CD4-positive, alpha-beta T cell treated with Interleukin-12 subunit alpha and Interleukin-12 subunit beta, for 1 hour (primary cell): ENCODE measurements around the gene PCIF1.
"Not testable (repeated sequence)": the region's sequence is repeated elsewhere in the genome, so short reads cannot be mapped to it uniquely, and the experiment has no call there.

Experiments used
- DNase-seq: peaks from one replicate; pipeline ENCODE4 v3.0.0-alpha.2; 2020

Gene PCIF1

DNA sequence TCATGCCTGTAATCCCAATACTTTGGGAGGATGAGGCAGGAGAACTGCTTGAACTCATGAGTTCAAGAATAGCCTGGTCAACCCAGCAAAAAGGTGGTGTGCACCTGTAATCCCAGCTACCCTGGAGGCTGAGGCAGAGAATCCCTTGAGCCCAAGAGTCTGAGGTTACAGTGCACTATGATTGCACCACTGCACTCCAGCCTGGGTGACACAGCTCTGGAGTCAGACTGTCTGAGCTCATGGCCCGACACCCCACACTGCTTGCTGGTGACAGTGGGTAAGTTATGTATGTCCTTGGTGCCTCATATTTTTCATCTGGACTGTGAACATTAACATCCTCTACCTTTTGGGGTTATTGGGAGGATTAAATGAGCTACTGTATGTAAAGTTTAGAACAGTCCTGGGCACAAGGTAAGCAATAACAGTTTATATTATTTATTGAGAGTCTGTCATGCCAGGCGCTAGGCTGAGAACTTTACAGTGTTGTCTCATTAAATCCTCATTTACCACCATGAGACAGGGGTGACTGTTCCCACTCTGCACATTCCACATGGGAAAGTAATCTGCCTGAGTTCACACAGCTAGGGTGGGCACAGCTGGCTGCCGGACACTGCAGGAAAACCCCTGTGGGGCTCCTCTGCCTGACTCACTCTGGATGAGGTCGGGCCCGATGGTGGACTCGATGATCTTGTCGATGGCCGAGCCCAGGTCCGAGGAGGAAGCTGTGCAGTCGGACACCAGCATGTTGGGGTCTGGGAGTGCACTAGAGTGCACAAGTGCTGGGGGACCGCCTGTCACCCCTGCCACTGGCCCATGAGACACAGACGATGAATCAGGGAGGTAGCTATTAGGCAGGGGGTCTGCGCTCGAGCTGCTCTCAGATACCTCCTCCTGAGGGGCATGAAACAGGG lies 34.6 kb downstream of the PCIF1 start:
- no peak for DNase-seq

DNA sequence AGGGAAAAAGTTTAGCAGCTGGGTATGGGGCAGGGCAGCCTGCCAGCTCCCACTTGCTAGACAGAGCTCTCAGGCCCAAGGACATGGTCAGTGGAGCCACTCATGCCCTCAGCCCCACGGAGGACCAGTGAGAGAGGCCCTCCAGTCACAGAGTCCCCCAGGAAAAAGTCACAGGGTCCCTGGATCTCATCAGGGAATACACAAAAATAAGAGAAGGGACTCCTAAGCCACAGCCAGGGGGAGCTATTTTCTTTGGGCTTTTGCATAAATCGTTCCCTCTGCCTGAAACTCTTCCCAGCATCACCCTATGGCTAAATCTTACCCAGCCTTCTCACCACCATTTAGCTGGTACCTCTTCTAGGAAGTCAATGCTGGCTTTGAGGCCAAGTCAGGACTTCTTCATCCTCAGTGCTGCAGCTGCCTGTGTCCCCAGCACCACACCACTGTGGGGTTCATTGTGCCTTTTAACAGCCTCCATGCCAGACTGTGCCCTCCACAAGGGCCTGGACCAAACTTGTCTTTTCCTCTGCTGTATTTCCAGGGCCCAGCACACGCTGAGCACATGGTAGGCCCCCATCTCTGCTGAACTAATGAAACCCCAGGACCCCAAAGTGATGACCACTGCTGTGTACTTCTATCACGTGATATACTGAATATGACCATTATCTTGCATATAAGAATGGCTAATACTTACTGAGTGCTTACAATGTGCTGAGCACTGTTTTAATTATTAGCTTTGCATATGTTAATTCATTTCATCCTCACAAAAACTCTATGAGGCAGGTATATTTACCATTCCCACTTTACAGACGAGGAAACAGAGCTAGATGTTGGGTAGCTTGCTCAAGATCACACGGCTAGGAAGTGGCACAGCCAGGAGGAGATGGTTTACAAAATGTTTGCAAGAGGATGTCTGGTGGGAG lies 35.5 kb downstream of the PCIF1 start:
- peak; percentile 44 for DNase-seq

DNA sequence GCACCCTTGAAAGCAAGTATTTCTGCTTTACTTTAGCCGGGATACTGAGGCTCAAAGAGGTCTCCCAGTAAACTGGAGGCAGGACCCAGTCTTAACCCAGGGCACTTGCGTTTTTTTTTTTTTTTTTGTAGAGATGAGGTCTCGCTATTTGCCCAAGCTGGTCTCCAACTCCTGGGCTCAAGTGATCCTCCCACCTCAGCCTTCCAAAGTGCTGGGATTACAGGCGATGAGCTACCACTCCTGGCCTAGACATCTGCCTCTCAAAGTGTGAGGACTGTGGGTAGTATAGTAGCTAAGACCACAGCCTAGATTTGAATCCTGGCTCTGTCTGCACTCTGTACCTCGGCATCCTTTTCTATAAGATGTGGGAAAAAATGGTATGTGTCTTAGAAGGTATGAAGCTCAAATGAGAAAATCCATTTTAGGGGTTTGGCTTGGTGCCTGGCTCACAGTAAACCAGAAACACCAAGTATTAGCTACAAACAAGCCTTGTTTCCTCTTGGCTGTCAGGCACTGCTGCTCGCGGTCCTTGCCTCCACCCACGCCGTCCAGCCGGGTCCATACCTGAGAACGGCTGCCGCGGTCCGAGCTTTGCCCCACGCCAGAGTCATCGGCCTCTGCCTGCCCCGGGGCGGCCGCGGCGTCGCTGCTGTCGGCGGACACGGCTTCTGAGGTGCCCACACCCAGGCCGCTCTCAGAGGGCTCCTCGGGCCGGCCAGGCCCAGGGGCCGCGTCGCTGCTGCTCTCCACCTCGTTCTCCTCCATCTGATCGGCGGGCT lies 36.4 kb downstream of the PCIF1 start:
- peak; percentile 20 for DNase-seq

DNA sequence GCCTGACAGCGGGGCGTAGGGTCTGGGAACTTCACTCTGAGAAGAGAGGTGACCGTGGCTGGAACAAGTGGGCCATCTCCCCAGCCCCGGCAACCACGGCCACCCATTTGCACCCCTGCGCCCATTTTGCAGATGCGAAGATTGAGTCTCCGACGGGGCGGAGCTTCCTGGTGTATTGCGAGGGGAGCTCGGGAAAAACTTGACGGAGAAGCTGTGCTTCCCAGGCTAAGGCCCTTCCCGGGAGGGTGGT lies 36.9 kb downstream of the PCIF1 start:
- no peak for DNase-seq

DNA sequence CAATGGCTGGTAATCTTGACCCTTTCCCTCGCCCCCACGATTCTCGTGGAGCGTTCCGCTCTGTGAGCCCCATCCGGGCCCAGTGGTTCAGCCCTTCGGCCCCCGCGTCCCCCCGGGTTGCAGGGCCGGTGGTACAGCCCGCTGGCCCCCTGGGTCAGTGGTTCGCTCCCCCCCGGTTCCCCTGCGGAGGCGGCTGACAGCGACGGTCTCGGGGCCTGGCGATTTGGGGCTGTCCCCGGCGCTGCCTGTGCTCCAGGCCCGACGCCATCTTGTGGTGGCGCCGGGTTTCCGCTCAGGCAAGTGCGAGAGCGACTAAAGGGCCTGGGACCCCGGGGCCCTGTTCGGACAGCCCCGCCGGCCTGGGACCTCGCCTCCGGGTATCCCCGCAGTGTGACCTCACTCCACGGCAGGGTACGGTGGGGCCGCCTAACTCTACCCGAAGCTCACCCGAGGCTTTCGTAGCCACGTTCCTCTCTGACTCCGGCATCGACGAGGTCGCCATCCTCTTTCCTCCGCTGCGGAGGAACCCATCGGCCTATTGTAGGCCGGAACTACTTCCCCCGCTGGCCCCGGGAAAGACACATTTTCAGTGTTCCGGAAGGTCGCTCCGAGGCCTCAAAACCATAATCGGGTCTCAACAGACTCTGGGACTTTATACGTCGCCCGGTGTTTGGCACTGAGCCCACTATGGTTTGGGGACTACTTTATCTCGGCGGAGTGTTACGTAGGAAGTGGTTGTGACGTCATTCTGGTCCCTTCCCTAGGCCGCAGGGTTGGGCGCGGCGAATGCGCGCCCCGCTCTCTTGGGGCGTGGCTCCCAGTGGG lies 37.4 kb downstream of the PCIF1 start, which contains the start of gene ZNF335:
Gene ZNF335 (minus strand): TSS at position 529 of the 825 bp plus-strand sequence. CDS start 793 bp downstream, outside the sequence.
- peak; percentile 97 for DNase-seq

DNA sequence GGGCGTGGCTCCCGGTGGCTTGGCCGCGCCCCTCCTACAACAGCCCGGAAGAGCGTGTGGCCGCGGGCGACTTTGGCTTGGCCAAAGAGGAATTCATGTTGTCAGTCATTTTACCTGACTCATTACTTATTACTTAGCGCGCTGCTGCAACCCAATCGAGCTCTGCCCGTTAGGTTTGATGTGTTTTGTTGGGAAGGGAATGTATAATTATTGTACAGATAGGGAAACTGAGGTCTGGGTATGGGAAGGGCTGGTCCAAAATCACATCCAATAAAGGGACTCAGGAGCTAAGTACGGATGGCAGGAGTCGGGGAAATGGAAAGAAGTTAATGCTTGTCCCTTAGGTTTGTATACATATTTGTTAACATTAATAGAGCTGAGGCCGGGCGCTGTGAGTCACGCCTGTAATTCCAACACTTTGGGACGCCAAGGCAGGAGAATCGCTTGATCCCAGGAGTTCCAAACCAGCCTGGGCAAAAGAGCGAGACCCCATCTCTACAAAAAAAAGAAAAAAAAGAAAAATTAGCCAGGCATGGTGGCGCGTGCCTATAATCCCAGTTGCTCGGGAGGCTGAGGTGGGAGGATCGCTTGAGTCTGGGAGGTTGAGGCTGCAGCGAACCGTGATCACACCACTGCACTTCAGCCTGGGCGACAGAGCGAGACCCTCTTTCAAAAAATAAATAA lies 38.2 kb downstream of the PCIF1 start:
- DNase-seq, result no peak

DNA sequence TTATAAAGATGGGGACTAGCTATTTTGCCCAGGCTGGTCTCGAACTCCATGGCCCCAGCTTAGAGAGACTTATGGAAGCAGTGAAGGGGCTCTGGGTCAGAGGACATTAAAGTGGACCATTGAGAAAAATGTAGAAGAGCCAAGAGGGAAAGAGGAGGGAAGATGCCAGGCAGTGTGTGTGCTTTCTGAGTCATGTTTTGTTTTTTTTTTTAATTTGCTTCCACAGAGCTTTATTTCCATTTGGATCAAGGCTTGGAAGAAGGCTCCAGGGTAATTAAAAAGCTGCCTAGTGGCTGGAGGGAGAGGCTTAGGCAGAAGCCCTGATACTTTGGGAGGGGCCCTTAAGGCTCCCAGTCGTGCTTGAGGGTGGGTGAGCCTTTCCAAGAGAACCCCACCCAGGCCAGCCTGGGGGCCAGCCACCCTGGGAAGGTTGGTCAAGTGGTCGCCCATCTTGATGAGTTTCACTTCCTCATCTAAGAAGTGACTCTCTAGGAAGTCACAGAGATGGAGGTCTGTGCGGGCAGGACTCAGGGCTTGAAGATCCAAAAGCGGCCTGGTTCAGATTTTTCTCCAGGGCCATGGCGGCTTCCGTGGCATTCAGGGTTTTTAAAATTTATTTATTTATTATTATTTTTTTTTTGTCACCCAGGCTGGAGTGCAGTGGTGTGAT lies 40.5 kb downstream of the PCIF1 start:
- DNase-seq, result no peak

DNA sequence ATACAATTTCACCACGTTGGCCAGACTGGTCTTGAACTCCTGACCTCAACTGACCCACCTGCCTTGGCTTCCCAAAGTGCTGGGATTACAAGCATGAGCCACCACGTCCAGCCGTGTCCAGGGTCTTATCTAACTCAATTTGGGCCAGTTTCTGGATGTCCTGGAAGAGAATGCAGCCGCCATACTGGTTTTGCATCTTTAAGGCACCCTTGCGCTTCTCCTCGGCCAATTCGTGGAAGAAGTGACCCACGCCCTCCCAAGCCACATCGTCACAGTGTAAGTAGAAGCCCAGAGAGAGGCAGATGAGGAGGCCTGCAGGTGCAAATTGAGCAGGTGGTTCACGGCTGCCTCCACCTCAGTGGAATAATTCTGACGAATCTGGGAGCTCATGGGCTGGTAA lies 41.2 kb downstream of the PCIF1 start:
- no peak for DNase-seq

DNA sequence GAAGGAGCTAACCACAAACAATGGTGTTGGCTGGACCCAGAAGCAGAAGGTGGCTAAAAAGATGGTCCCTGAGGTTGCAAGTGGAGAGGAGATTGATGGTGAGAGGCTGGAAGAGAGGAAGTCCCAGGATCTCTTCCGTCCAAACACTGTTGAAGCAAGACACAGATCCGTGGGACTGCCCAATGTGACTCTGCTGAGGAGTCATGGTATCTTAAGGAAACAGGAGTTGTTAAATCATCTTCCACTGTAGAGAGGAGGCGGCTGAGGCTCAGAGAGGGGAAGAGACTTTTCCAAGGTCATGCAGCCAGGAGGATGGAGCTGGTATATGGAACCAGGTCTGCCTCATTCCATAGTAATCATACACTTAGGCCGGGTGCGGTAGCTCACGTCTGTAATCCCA lies 41.6 kb downstream of the PCIF1 start:
- no peak for DNase-seq

DNA sequence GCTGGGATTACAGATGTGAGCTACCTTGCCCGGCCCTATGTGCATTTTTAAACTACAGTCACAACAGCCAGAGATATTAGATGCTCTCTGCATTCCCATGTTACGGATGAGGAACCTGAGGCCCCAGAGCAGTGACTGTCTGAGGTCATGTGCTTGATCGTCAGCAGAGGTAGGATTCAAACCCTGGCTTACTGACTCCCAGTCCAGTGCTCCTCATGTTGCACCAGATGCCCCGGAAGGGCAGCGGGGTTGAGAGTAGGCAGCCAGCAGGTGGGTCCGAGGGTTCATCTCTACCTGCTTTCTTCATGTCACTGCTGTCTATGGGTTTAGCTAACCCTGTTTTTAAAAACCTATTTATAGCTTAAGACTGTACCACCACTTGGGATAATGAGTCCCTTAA lies 46.8 kb downstream of the PCIF1 start:
- no peak for DNase-seq

DNA sequence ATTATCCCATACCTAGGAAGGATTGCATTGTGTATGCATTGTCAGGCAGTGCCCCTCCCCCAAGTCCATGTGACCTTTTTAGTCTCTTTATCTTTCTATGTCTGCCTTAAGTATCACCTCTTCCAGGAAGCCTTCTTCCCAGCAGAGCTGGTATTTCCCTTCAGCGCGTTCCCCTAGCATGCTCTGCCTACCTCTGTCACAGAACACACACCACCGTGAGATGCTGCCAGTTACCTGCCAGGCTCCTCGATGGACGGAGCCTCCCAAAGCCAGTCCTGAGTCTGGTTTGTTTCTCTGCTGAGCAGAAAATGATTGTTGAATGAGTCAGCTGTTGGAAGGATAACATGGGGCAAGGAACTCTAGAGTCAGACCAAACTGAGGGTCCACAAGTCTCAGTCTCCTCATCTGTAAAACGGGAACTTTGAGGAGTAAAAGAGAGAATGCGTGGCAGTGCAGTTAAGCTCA lies 48.8 kb downstream of the PCIF1 start:
- DNase-seq, result no peak

DNA sequence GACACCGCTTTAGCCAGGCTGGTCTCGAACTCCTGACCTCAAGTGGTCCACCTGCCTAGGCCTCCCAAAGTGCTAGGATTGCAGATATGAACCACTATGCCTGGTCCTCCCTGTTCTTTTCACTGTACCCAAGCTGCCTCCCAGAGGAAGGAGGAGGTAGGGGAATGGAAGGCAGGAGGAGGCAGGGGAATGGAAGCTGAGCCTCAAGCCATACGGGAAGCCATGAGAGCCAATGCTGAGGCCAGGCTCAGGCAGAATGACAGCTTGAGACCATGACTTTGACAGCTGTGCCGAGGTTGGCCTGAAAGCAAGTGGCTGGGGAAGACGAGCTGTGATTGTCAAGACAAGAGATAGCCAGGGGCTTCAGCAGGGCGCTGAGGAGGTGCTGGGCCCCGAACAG lies 51.1 kb downstream of the PCIF1 start:
- DNase-seq, result no peak

DNA sequence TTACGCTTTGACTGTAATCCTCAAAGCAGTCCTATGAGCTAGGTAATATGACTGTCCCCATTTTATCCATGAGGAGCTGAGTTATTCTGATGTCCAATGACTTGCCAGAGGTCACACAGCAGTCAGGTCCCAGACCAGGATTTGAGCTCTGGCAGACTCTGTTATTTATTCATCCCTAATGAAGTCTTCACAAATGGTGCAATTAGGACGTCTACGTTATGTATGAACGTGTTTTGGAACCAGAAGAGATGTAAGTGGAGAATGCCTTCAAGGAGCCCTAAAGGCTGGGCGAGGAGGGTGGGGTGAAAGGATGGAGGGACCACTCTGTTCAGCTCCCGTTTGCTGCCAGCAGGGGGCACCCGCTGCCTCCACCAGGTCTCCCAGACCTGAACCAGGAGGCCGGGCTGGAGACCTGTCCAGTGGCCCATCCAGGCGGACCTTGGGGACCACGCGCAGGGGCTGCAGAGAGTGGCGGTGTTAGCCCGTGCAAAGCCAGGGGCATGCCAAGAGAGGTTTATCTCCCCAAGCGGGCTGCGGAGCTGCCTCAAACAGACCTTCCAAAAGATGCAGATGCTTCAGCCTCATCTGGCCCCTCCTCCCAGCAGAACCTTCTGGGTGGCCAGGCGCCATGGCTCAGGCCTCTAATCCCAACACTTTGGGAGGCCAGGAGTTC lies 52.8 kb downstream of the PCIF1 start:
- DNase-seq, result peak; percentile 78

DNA sequence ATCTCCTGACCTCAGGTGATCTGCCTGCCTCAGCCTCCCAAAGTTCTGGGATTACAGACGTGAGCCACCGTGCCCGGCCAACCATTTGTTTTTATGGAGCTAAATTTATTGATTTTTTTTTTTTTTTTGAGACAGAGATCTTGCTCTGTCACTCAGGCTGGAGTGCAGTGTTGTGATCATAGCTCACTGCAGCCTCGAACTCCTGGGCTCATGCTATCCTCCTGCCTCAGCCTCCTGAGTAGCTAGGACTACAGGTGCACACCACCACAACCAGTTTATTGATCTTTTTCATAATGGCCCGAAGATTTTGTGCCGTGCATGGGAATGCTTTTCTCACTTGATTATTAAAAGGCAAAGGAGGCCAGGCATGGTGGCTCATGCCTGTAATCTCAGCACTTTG lies 54.3 kb downstream of the PCIF1 start:
- not testable (repeated sequence) for DNase-seq

DNA sequence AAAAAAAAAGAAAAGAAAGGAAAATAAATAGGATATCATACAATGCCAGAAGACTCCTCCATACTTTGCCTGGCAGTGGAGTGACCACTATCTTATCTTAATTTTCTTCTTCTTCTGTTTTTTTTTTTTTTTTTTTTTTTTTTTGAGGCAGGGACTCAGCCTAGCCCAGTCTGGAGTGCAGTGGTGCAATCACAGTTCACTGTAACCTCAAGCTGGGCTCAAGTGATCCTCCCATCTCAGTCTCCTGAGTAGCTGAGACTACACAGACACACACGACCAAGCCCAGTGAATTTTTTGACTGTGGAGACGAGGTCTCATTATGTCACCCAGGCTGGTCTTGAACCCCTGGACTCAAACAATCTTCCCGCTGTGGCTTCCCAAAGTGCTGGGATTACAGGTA lies 57.1 kb downstream of the PCIF1 start:
- no peak for DNase-seq

DNA sequence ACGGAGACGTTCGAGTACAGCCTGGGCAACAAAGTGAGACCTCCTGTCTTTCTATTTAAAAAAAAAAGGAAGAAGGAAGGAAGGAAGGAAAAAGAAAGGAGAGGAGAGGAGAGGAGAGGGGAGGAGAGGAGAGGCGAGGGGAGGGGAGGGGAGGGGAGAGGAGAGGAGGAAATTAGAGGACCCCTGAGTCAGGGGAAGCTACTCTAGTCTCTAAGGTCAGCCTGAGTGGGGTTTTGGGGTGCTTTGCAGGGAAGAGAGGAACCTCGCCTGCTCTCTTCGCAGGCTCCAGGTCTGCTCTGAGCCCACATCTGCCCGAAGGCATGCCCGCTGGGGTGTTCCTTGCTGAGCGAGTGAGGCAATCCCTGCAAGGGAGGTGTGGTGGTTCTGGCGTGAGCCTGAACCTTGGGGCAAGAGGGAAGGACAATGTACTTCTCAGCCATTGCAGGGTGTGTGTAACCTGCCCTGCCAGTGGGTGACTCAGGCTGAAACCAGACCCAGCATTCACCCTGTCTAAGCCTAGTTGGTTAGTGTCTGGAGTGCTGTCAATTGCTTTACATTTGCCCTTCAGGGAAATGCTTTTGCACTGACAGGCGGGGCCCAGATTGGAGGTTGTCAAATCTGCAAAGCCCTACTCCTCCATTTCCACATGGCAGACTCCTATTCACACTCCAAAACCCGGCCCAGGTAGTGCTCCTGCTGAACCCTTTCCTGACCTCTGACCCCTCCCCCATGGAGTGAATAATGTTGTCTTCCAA lies 58.9 kb downstream of the PCIF1 start:
- no peak for DNase-seq

DNA sequence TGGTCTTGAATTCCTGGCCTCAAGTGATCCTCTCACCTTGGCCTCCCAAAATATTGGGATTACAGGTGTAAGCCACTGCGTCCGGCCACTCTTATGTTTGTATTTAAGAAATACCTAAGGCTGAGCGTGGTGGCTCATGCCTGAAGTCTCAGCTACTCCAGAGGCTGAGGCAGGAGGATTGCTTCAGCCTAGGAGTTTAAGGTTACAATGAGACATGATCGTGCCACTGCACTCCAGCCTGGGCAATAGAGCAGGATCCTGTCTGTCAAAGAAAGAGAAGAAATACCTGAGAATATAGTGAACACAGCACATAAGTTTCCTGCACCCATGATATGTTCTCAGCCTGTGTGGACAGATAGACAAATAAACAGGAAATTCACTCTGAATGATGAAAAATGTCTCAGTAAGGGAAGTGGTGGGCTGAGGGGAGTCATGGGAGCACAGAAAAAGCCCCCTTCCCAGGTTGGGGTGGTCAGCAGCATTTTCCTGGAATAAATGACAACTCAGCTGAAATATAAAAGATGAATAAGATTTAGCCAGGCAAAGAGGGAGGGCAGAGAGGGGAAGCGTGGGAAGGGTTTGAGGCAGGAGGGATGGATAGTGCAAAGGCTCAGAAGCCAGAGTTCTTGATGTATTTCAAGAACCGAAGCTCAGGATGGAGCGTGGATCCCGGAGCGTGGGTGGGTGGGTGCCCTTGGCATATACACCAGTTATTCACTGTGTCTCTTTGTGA lies 60.4 kb downstream of the PCIF1 start:
- DNase-seq, result no peak

DNA sequence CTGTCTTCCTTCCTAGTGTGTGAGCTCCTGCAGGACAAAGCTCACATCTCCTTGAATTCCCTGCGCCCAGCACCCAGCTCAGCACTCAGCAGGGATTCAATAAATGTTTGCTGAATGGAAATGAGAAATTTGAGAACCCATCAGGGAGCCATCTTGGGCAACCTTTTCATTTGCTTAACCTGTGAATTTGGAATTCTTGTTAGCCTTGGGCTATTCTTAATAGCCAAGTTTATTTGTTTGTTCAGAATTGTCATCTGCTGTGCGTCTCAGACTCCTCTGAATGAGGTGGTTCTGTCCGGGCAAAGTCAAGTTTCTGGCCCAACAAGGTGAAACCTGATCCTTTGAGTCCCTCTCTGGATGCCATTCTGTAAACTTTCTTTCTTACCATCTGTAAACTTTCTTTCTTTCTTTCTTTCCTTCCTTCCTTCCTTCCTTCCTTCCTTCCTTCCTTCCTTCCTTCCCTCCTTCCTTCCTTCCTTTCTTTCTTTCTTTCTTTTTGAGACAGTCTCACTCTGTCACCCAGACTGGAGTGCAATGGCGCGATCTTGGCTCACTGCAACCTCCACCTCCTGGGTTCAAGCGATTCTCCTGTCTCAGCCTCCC lies 61.1 kb downstream of the PCIF1 start:
- DNase-seq, result not testable (repeated sequence)
